HG02852 (cell line): Measurements from ENCODE around the gene SPDYE4.
A peak's percentile ranks its signal among the peaks of the same experiment; 100 is the strongest.
"Not testable (repeated sequence)": the region's sequence is repeated elsewhere in the genome, so short reads cannot be mapped to it uniquely, and the experiment has no call there.

Experiments used
- ATAC-seq: cut with Tn5 transposase; IDR thresholded peaks from one replicate; pipeline ENCODE4 v1.9.1; 2021; ENCODE audit warnings: mild to moderate bottlenecking, moderate library complexity; ENCODE audit not compliant: unreplicated experiment

Gene SPDYE4

GRCh38 chr17:8758137-8758596 lies at the start of gene SPDYE4:
Gene SPDYE4, minus strand, starts transcription at chr17:8758546. Its CDS starts 164 bp downstream, at chr17:8758382.
- ATAC-seq = no peak

DNA sequence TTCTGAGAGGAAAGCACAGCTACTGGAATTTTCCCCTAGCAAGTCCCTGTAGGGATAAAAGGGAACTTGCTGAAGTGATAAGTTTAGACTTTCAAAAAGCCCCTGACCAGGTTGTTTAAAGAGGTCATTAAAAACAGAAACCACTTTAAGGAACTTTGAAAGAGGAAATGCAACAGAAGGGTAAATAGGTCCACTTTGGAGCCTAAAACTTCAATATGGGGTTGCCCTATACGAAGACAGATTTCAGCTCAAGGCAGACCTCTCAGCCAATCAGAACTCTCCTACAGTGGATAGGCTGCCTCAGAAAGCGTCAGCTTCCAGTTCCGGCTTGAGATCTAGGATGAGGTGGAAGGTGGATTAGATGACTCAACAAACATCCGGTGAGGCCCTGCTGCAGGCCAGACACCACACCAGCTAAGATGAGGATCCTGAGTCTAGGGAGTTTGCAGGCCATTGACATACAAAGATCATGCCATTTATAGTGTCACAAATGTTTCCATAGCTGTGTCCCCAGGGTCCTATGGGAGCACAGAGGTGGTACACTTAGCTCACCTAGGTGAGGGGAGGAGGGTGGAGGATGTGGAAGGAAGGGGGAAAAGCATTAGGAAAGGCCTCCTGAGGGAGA lies 48.7 kb upstream of the SPDYE4 start:
- ATAC-seq = peak; percentile 87

- no peak for ATAC-seq
These were observed 48.0 kb upstream of the SPDYE4 start for GRCh38 chr17:8806253-8806925.

DNA sequence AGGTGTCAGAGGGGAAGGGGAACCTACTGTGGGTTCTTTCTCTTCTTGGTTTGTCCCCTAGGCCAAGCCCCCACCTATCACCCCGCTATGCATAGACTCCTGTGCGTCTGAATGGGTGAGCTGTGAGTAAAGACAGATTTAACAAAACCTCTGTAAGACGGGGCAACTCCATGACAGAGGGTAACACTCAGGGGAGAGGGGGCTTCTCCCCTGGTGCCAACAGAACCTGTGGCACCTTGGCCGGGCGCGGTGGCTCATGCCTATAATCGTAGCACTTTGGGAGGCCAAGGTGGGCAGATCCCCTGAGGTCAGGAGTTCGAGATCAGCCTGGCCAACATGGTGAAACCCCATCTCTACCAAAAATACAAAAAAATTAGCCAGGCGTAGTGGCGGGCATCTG lies 47.0 kb upstream of the SPDYE4 start:
- not testable (repeated sequence) for ATAC-seq

DNA sequence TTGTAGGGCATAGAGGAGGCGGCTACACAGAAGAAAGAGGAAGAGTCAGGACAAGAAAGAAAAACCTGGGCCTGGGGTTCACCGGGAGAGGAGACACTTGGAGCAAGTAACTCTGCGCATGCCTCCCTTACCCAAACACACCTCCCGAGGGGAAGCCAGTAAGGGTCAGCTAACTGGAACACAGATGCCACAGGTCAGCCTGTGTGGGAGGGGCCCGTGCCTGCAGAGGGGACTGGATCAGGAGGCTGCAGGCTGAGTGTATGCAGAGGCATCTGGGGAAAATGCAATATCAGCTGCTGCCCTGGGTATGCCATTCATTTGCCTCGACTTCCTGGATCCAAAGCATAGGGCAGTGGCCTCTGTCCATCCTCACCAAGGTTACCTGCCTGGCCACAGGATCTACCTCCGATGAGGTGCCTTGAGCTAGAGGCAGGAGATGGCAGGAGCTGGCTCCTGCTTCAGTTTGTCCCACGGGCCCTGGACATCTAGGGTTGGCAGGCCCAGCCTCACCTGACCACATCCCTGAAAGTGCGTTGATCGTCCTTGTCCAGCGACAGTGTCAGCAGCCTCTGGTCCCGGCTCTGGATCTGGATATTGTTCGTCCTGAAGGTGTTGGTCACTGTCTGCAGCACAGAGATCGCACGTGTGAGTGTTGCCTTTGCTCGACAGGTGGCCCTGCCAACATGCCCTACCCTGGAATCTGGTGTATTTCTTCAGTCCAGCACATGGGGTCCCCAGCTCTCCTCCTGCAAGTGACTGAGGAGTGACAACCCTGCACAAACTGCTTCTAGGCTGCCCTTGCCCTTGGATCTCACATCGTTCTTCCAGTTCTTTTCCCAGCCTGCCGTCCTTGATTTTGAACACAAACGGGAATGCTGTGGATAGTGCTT lies 45.4 kb upstream of the SPDYE4 start:
- no peak for ATAC-seq

DNA sequence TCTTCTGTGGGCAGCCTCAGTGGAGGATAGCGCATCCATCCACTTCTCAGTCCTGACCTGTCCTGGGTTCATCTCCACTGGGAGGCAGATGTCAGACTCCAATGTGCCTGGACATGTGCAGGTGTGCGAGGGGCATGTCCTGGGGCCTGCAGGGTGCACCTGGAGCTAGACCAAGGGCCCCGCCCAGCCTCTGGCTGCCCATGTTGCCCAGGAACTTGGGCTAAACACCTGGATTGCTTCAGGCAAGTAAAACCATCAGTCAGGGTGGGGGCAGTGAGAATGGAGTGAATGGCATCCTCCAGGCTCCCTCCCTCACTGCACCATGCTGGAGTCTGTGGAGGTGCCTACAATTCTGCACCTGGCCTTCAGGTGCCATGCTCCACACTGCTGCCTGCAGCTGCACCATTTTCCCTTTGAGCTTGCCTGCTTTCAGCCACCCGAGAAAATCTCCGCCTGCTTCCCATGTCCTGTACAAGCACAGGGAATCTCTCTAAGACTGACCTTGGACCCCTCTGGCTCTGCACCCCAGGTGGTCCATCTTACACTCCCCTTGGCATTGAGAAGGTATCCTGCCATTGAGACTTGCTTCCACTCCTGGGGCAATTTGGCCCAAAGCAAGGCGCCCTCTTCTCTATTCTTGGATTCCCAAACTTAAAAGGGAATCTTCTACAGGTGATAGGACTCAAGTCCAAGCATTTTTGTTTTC lies 42.9 kb upstream of the SPDYE4 start:
- ATAC-seq = no peak

DNA sequence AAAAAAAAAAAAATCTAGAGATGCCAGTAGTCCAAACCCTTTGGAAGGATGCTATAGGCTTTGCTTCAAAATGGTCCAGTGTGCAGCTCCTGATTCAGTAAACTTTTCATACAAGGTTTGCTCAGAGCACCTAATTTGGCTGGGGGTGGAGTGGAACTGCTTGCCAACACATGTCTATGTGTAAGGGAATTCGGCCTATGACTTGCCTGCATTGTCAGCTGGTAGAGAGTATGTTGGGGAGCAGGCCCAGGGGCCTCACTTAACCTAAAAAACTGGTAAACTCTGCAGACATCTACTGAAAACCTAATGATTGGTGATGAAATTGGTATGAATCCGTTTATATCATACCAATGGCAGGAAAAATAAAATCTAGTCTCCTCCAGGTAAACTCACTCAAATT lies 42.3 kb upstream of the SPDYE4 start:
- ATAC-seq = no peak

DNA sequence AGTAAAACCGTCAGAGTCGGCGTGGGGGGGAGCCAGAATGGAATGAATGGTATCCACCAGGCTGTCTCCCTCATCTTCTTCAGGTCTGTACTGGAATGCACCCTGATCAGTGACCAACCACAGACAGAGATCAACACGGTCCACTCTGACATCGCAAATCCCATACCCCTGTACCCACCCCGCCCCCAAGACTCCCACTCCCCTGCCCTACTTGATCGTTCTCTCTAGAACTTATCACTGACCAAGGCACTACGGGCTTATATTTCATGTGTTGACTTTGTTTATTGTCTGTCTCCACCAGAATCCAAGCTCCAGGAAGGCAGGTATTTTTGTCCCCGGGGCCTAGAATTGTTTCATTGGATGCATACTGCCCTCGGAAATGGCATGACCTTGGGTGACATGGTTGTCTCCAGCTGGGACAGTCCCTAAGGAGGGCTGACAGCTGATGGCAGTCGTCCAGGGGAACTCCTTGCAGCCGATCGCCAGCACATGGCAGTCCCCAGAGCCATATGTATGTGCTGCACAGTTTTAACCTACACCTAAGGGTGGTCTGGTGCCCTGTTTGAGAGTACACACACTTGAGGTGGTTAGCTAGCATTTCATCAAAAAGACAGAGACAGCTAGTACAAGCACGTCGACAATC lies 41.3 kb upstream of the SPDYE4 start:
- ATAC-seq = no peak

GRCh38 chr17:8798846-8799569 lies 40.7 kb upstream of the SPDYE4 start, which contains the start of gene MFSD6L:
Gene MFSD6L, minus strand, starts transcription at chr17:8799365. Its CDS starts 245 bp downstream, at chr17:8799120.
- ATAC-seq = no peak

DNA sequence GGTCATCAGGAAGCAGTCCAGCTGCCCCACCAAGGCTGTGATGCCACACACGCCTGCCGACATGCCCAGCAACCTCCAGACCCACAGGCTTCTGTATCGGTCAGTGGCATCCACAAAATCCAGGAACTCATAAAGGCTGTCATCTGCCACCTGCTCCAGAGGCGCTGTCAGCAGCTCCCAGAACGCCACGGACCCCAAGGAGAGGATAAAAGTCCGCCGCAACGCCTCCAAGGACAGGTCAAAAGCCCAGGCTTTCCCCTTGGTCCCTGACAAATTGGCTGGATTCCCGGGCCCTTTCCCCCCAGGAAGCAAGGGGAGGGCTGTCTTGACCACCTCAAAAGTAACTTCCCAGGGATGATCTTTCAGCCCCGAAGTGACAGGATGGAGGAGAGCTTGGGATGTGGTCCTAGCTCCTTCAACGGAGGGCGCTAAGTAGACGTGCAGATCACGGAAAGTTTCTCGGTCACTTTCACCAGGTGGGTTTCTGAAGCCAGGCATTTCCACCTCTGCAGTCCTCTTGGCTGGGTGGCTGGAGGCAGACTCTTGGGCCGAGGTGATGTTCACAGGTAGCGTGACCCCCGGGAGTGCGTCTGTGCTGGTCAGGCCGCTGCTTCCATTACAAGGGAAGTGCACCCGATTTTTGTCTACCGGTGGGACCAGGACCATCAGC lies 40.0 kb upstream of the SPDYE4 start:
- no peak for ATAC-seq

- ATAC-seq = no peak
These were observed 39.4 kb upstream of the SPDYE4 start for GRCh38 chr17:8797621-8798175.

- no peak for ATAC-seq
These were observed 36.3 kb upstream of the SPDYE4 start for GRCh38 chr17:8794636-8795035.

GRCh38 chr17:8793649-8794048 lies 35.3 kb upstream of the SPDYE4 start:
- no peak for ATAC-seq

DNA sequence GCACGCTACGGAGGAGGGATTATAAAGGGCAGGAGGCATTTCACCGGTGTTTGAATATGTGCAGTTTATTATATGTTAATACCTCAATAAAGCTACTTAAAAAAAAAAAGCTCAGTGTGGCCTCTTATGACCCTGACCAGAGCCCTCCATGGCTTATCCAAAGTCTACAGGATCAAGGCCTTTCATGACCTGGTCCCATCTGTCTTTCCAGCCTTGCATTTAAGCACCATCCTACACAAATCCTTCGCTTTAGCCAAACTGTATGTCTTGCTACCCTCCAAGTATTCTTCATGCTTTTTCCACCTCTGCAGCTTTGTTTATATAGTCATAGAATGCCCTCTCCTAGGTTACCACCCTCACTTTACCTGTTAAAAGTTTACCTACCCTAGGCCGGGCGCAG lies 34.3 kb upstream of the SPDYE4 start:
- no peak for ATAC-seq

- ATAC-seq = no peak
These were observed 33.5 kb upstream of the SPDYE4 start for GRCh38 chr17:8791910-8792270.

DNA sequence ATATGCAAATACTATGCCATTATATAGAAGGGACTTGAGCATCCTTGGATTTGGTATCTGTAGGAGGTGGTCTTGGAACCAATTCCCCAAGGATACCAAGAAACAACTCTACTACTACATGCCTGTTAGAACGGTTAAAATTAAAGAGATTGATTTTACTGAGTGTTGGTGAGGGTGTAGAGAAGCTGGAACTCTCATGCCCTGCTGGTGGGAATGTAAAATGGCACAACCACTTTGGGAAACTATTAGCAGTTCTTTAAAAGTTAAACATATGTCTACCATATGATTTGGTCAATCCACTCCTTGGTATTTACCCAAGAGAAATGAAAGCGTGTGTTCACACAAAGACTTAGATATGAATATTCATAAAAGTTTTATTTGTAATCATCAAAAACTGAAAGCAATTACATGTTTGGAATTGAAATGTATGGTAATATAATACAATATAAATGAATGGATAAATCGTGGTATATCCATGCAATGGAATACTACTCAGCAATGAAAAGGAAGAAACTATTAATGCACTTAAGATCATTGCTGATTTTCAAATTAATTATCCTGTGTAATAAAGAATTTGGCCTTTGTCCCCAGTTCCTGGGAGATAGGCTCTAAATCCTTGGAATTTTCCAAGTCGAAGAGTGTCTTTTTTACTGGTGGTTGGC lies 33.0 kb upstream of the SPDYE4 start:
- ATAC-seq = no peak

DNA sequence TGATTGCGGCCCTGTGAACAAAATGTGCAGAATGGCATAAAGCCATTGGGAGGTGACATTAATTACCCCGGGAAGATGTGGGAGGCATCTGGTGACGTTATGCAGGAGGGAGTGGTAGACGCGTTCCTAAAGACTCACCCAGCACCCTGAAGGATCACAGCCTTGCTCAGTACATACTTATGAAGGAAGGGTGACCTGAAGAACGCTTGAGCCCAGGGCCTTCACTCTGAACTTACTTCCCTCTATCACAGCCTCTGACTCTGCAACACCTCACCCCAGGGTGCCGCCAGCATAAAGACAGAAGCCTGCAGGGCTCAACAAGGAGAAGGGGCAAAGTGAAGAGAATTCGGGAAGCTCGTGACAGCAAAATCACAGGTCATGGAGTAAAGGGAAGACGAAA lies 31.4 kb upstream of the SPDYE4 start:
- ATAC-seq = no peak

DNA sequence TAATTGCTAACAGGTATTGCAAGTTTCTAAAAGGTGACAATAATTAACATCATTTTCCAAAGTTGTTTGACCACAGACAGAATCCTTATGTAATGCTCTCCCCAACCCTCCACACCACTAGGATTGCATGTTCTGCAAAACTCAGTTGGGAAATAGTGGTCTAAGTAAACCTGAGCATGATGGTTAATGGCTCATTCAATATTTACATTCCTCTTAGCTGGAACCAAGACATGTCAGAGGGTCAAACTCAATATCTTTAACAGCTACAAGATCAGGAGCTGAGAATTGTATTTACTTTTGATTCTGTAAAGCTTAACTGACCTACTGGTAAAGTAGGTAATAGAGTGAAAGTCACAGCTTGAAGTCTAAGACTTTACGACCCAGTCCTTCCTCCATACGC lies 30.7 kb upstream of the SPDYE4 start:
- ATAC-seq = no peak
